VCaP (cell line): ENCODE data around the gene LIPT2.

Experiments
- H3K27ac ChIP-seq: fragments of 450-650 bp; 2 replicates; pipeline ENCODE4 v1.5.1; 2017
- CTCF ChIP-seq: fragments of 450-650 bp; conservative IDR thresholded peaks from 2 replicates; pipeline ENCODE4 v1.5.1; 2017; ENCODE audit warnings: mild to moderate bottlenecking, moderate library complexity

Gene LIPT2

GRCh38 chr11:74442636-74443035 is 50.9 kb downstream of the LIPT2 start:
- peak overlapping the region; percentile 77 for H3K27ac ChIP-seq
- no peak for TF ChIP-seq CTCF
